Endodermal cell (in vitro differentiated cells): Measurements from ENCODE around the gene RBM42. TPM values are rescaled to one million over a fixed set of nuclear protein-coding genes. Genes with fewer than 3 reads are reported as not detected.

ENCODE experiments used
- DNase-seq: peaks from one replicate; pipeline ENCODE4 v3.0.0-alpha.2; 2017
- H3K27ac ChIP-seq: 2 replicates; pipeline ENCODE4 v1.5.1; 2013; ENCODE audit warnings: mild to moderate bottlenecking, low read depth, low read length, moderate library complexity
- H3K27me3 ChIP-seq: 2 replicates; pipeline ENCODE4 v1.6.1; 2013; ENCODE audit warnings: mild to moderate bottlenecking, low read length, moderate library complexity; ENCODE audit not compliant: insufficient read depth, control insufficient read depth, poor library complexity, severe bottlenecking
- H3K36me3 ChIP-seq: 2 replicates; pipeline ENCODE4 v1.7.0; 2013; ENCODE audit warnings: mild to moderate bottlenecking, low read length, moderate library complexity; ENCODE audit not compliant: control insufficient read depth, insufficient read depth
- H3K4me1 ChIP-seq: one replicate; pipeline ENCODE4 v1.7.0; 2013; ENCODE audit warnings: low read length; ENCODE audit not compliant: control insufficient read depth, insufficient read depth
- H3K4me3 ChIP-seq: 2 replicates; pipeline ENCODE4 v1.5.1; 2013; ENCODE audit warnings: mild to moderate bottlenecking, low read length, moderate library complexity
- H3K9ac ChIP-seq: 2 replicates; pipeline ENCODE4 v1.6.1; 2013; ENCODE audit warnings: mild to moderate bottlenecking, low read length, moderate library complexity; ENCODE audit not compliant: poor library complexity, severe bottlenecking; ENCODE audit errors: extremely low read depth
- H3K9me3 ChIP-seq: 2 replicates; pipeline ENCODE4 v1.6.1; 2013; ENCODE audit warnings: mild to moderate bottlenecking, low read length, moderate library complexity; ENCODE audit not compliant: control insufficient read depth
- H3K27ac Mint-ChIP-seq: 2 replicates; pipeline ENCODE4 v1.8.0; 2020; ENCODE audit warnings: mixed read lengths
- H3K27me3 Mint-ChIP-seq: 2 replicates; pipeline ENCODE4 v1.8.0; 2021; ENCODE audit warnings: mild to moderate bottlenecking, mixed read lengths; ENCODE audit not compliant: insufficient read depth
- H3K36me3 Mint-ChIP-seq: 2 replicates; pipeline ENCODE4 v1.8.0; 2020; ENCODE audit warnings: low read depth, mixed read lengths
- H3K4me1 Mint-ChIP-seq: 2 replicates; pipeline ENCODE4 v1.8.0; 2020; ENCODE audit warnings: mixed read lengths
- H3K4me3 Mint-ChIP-seq: 2 replicates; pipeline ENCODE4 v1.8.0; 2020; ENCODE audit warnings: mild to moderate bottlenecking, moderate library complexity, mixed read lengths
- H3K9me3 Mint-ChIP-seq: 2 replicates; pipeline ENCODE4 v1.8.0; 2020; ENCODE audit warnings: mild to moderate bottlenecking, mixed read lengths
- WGBS, 2 experiments: methylation state at CpG; one replicate each; pipeline versions ENCODE4 v1.1.5 to v1.1.7; 2013; ENCODE audit warnings: missing lambda C conversion rate in 2 of 2, mixed read lengths in 1 of 2; ENCODE audit not compliant: insufficient coverage in 1 of 2, insufficient read length in 1 of 2; 5-methylcytosine and 5-hydroxymethylcytosine counted together
- total RNA-seq, 2 donors: library from RNA; stranded (reverse); fragmentation: NEBNext Ultra II Directional in 1 of 2; extraction: Animal tissue kit (Norgen Biotek cat#: 25700) in 1 of 2; gene quantifications; 2 replicates in 1 of 2; 3 replicates in 1 of 2; pipeline ENCODE4 v1.2.1, GENCODE V29; 2021
- TF ChIP-seq, protein P1 (sequence below): fragments of 200-600 bp; sonication (generic); conservative IDR thresholded peaks from 2 replicates; pipeline ENCODE4 v1.5.0; 2021; ENCODE audit warnings: antibody characterized with exemption, mild to moderate bottlenecking

RBM42 gene
- total RNA-seq, 2 donors from 2014 or later = 81.1 to 89.2 TPM

DNA sequence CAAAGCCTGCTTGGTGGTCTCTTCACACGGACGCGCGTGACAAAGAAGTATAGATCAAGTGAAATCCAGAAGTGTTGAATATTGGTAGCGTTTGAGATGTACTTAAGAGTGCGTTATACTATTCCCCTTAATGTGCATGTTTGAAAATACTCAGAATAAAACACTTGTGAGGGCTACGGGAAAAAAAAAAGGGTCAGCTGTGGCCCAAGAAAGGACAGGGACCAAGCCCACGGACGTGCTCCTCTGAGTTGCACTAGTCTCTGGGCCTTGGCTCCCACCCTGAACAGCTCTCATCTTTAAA is 622 bp upstream of the RBM42 start:
- peak overlapping the region; percentile 91 for H3K4me3 Mint-ChIP-seq
- Histone ChIP-seq H3K36me3 (peaks cover 22% of the 10 kb centered on the region), H3K4me3 (peak overlapping the region; percentile 91), H3K27me3 (no peaks in the 10 kb centered on the region), H3K9me3 (no peaks in the 10 kb centered on the region), H3K27ac (peak overlapping the region; percentile 40), H3K9ac (peak overlapping the region; percentile 92), H3K4me1 (no peaks in the 10 kb centered on the region)
- TF ChIP-seq, protein P1, sequence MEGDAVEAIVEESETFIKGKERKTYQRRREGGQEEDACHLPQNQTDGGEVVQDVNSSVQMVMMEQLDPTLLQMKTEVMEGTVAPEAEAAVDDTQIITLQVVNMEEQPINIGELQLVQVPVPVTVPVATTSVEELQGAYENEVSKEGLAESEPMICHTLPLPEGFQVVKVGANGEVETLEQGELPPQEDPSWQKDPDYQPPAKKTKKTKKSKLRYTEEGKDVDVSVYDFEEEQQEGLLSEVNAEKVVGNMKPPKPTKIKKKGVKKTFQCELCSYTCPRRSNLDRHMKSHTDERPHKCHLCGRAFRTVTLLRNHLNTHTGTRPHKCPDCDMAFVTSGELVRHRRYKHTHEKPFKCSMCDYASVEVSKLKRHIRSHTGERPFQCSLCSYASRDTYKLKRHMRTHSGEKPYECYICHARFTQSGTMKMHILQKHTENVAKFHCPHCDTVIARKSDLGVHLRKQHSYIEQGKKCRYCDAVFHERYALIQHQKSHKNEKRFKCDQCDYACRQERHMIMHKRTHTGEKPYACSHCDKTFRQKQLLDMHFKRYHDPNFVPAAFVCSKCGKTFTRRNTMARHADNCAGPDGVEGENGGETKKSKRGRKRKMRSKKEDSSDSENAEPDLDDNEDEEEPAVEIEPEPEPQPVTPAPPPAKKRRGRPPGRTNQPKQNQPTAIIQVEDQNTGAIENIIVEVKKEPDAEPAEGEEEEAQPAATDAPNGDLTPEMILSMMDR = no peak
- no peaks in the 10 kb centered on the region for H3K27me3 Mint-ChIP-seq
- 32 to 40% methylated on average over 7 to 9 of the region's 9 CpGs for WGBS, 2 experiments
- peaks cover 29% of the 10 kb centered on the region for H3K36me3 Mint-ChIP-seq
- no peaks in the 10 kb centered on the region for H3K9me3 Mint-ChIP-seq
- peaks cover 7% of the 10 kb centered on the region for H3K4me1 Mint-ChIP-seq
- H3K27ac Mint-ChIP-seq = peak overlapping the region; percentile 98
- DNase-seq = no peak

DNA sequence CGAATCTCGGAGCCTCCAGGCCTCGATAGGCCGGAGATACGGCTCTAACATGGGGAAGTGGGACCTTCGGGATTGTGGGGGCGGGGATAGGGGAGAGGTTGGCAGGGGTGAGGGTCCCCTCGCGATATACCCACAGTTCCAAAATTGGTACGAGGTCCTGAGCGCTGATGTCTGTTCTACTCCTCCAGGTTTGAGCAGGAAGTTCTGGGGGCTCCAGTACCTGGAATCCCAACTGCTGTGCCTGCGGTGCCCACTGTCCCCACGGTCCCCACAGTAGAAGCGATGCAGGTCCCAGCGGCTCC is 447 bp downstream of the RBM42 start:
- peak overlapping the region; percentile 91 for H3K4me3 Mint-ChIP-seq
- peak overlapping the region; percentile 98 for H3K27ac Mint-ChIP-seq
- Histone ChIP-seq H3K9me3 (no peaks in the 10 kb centered on the region), H3K9ac (peak overlapping the region; percentile 92), H3K27ac (peak overlapping the region; percentile 6), H3K27me3 (no peaks in the 10 kb centered on the region), H3K4me3 (peak overlapping the region; percentile 91), H3K36me3 (peaks cover 28% of the 10 kb centered on the region), H3K4me1 (no peaks in the 10 kb centered on the region)
- 10 to 11% methylated on average over 13 to 15 of the region's 15 CpGs for WGBS, 2 experiments
- no peaks in the 10 kb centered on the region for H3K27me3 Mint-ChIP-seq
- no peak for DNase-seq
- TF ChIP-seq, protein P1 = no peak
- peaks cover 36% of the 10 kb centered on the region for H3K36me3 Mint-ChIP-seq
- peaks cover 7% of the 10 kb centered on the region for H3K4me1 Mint-ChIP-seq
- H3K9me3 Mint-ChIP-seq = no peaks in the 10 kb centered on the region

DNA sequence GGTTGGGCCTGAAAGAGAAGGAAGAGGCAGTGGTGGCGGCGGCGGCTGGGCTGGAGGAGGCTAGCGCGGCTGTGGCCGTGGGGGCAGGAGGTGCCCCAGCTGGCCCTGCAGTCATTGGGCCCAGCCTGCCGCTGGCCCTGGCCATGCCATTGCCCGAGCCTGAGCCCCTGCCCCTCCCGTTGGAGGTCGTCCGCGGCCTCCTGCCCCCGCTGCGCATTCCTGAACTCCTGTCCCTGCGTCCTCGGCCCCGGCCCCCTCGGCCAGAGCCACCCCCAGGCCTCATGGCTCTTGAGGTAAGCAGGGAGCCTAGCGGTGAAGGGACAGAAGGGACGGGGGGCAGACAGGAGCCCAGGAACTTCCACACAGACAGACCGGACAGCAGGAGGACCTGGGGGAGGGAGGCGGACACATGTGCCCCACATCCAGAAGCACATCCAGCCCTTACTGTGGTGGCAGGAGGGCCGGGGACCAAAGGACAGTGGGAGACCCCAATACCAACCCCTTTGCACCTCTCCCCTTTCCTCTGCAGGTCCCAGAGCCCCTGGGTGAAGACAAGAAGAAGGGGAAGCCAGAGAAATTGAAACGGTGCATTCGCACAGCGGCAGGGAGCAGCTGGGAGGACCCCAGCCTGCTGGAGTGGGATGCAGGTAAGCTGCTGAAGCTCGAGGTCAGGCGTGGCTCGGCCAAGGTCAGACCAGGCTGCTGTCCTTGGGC is 5.0 kb downstream of the RBM42 start:
- no peak overlapping the region for H3K4me3 Mint-ChIP-seq
- no peak overlapping the region for H3K27ac ChIP-seq
- H3K4me3 ChIP-seq = no peak overlapping the region
- TF ChIP-seq, protein P1 = no peak
- no peaks in the 10 kb centered on the region for H3K27me3 Mint-ChIP-seq
- DNase-seq = no peak
- no peaks in the 10 kb centered on the region for H3K9me3 Mint-ChIP-seq
- H3K27me3 ChIP-seq = no peaks in the 10 kb centered on the region
- no peaks in the 10 kb centered on the region for H3K9me3 ChIP-seq
- H3K36me3 ChIP-seq = peaks cover 62% of the 10 kb centered on the region
- WGBS, 2 experiments = 97% methylated on average over 17 to 29 of the region's 29 CpGs
- H3K4me1 Mint-ChIP-seq = peaks cover 4% of the 10 kb centered on the region
- H3K9ac ChIP-seq = no peak overlapping the region
- no peak overlapping the region for H3K27ac Mint-ChIP-seq
- peaks cover 62% of the 10 kb centered on the region for H3K36me3 Mint-ChIP-seq
- H3K4me1 ChIP-seq = no peaks in the 10 kb centered on the region
